ENCODE results near the gene DLL3.

DNA sequence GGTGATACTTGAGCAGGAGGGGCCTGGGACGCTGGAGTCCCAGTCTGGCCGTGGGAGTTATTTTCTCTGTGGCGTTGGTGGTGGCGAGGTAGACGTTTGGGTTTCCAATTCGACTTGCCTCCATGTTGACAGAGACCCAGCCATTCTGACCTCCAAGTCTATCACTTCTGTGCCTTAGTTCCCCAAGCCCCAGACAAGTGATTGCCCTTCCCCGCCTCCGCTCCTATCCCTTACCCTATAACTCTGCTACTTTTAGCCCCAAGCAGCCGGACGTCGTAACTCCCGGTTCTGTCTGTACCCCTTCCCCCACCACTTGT is 17.6 kb upstream of the DLL3 start:
- TF ChIP-seq, protein P1, sequence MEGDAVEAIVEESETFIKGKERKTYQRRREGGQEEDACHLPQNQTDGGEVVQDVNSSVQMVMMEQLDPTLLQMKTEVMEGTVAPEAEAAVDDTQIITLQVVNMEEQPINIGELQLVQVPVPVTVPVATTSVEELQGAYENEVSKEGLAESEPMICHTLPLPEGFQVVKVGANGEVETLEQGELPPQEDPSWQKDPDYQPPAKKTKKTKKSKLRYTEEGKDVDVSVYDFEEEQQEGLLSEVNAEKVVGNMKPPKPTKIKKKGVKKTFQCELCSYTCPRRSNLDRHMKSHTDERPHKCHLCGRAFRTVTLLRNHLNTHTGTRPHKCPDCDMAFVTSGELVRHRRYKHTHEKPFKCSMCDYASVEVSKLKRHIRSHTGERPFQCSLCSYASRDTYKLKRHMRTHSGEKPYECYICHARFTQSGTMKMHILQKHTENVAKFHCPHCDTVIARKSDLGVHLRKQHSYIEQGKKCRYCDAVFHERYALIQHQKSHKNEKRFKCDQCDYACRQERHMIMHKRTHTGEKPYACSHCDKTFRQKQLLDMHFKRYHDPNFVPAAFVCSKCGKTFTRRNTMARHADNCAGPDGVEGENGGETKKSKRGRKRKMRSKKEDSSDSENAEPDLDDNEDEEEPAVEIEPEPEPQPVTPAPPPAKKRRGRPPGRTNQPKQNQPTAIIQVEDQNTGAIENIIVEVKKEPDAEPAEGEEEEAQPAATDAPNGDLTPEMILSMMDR (IDR thresholded peaks at IDR 0.05; ENCODE audit: low read depth, low read length): no peak
- no peak for TF ChIP-seq EZH2phosphoT487 (IDR thresholded peaks at IDR 0.05; ENCODE audit: low read depth)

Measured in OCI-LY3 (cell line).